ENCODE results near the gene BMP7.

DNA sequence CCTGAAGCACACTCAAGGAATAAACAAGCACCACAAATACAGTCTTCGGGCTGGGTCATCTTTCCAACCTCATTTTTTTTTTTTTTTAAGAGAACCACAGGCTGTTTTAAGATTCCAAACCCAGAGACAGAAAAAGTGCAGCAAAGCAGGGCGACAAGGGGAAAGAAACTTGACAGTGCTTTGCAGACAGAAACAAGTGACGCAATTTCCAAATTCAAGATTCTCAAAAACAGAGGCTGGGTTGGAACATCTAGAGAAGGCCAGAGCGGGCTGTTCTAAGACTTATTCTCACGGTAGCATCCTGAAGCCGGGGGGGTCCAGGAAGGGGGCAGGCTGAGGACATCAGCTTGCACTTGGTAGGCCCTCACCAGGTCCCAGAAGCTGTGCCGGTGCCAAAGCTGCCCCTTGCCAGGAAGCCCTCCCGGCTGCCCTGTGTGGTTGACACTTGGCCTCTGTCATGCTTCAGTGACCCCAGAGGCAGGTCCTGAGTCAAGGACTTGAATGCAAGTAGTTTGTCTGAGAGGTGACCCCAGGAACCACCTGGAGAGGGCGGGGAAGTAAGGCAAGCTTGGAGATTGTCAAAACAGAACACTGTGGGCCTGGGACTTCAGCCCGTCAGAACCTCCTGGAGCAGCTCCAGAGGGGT, 50.5 kb downstream of the BMP7 start:
- no peak for TF ChIP-seq POLR2A (IDR thresholded peaks at IDR 0.05)
- TF ChIP-seq, protein P1, sequence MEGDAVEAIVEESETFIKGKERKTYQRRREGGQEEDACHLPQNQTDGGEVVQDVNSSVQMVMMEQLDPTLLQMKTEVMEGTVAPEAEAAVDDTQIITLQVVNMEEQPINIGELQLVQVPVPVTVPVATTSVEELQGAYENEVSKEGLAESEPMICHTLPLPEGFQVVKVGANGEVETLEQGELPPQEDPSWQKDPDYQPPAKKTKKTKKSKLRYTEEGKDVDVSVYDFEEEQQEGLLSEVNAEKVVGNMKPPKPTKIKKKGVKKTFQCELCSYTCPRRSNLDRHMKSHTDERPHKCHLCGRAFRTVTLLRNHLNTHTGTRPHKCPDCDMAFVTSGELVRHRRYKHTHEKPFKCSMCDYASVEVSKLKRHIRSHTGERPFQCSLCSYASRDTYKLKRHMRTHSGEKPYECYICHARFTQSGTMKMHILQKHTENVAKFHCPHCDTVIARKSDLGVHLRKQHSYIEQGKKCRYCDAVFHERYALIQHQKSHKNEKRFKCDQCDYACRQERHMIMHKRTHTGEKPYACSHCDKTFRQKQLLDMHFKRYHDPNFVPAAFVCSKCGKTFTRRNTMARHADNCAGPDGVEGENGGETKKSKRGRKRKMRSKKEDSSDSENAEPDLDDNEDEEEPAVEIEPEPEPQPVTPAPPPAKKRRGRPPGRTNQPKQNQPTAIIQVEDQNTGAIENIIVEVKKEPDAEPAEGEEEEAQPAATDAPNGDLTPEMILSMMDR (IDR thresholded peaks at IDR 0.05 in 8 of 11, conservative IDR thresholded peaks at IDR 0.05 in 3 of 11): no peak

Data from spleen (tissue), 7 donors.